ENCODE data around the gene NRXN2. TPM values are rescaled to one million over a fixed set of nuclear protein-coding genes. Genes with fewer than 3 reads are reported as not detected.
"Not testable (repeated sequence)": the region's sequence is repeated elsewhere in the genome, so short reads cannot be mapped to it uniquely, and the experiment has no call there.

Gene NRXN2
- total RNA-seq, 1 experiment from 2014 or later: 0.15 TPM

- TF ChIP-seq REST (IDR thresholded peaks at IDR 0.05; ENCODE audit: insufficient read depth in 1 of 2, low read depth in 2 of 2, low read length in 1 of 2) (no peak), SIN3A (IDR thresholded peaks at IDR 0.05; ENCODE audit: borderline replicate concordance, insufficient read depth, low read depth, low read length) (no peak), CTCF (IDR thresholded peaks at IDR 0.05) (no peak), TCF7L2 (IDR thresholded peaks at IDR 0.05; ENCODE audit: low read depth, low read length) (no peak), POLR2AphosphoS5 (IDR thresholded peaks at IDR 0.05; ENCODE audit: low read depth, low read length) (no peak)
- Histone ChIP-seq H3K9me3 (ENCODE audit: control insufficient read depth, insufficient read depth, low read depth, low read length) (no peaks in the 10 kb centered on the region), H3K36me3 (ENCODE audit: control insufficient read depth, insufficient read depth, low read length) (no peaks in the 10 kb centered on the region), H3K4me3 (ENCODE audit: low read depth in 2 of 2, low read length in 2 of 2) (no peak overlapping the region), H3K27ac (ENCODE audit: low read length) (no peak overlapping the region), H3K27me3 (ENCODE audit: control insufficient read depth, insufficient read depth, low read length) (peaks cover 7% of the 10 kb centered on the region), H3K4me1 (ENCODE audit: control insufficient read depth, insufficient read depth, low read length) (no peaks in the 10 kb centered on the region)
- BruUV-seq (replicated peaks): no TSS peak
- CTCF ChIA-PET: interaction anchor here (0.7 kb wide), 1 partner anchor 225 kb away, joined by 5 read pairs; no protein-coding TSS in a partner anchor
- in situ Hi-C loops (cut with HindIII; ENCODE audit: low pct_unique_long_range_greater_than_20kb, low sequenced_read_pairs): no loop called here
- intact Hi-C loops (cut with micrococcal nuclease; ENCODE audit: unreplicated experiment): no loop called here
- POLR2A ChIA-PET: interaction anchor here (0.6 kb wide), 1 partner anchor 76 kb away, joined by 7 read pairs; no protein-coding TSS in a partner anchor
- ATAC-seq (no peak), DNase-seq (ENCODE audit: low read depth, low spot score) (no peak)
These were observed 19.9 kb downstream of the NRXN2 start for GRCh38 chr11:64703048-64703447.

- H3K4me1 ChIP-seq (ENCODE audit: control insufficient read depth, insufficient read depth, low read length); ATAC-seq; intact Hi-C loops (cut with micrococcal nuclease; ENCODE audit: unreplicated experiment); H3K9me3 ChIP-seq (ENCODE audit: control insufficient read depth, insufficient read depth, low read depth, low read length); DNase-seq (ENCODE audit: low read depth, low spot score); BruUV-seq (replicated peaks); CTCF ChIA-PET; H3K27ac ChIP-seq (ENCODE audit: low read length); H3K4me3 ChIP-seq (ENCODE audit: low read depth in 2 of 2, low read length in 2 of 2); in situ Hi-C loops (cut with HindIII; ENCODE audit: low pct_unique_long_range_greater_than_20kb, low sequenced_read_pairs); POLR2A ChIA-PET; H3K36me3 ChIP-seq (ENCODE audit: control insufficient read depth, insufficient read depth, low read length): not testable (repeated sequence)
- H3K27me3 ChIP-seq (ENCODE audit: control insufficient read depth, insufficient read depth, low read length): peaks cover 10% of the 10 kb centered on the region
These were observed 21.0 kb downstream of the NRXN2 start for GRCh38 chr11:64701956-64702355.

- H3K36me3 ChIP-seq (ENCODE audit: control insufficient read depth, insufficient read depth, low read length): no peaks in the 10 kb centered on the region
- POLR2A ChIA-PET: interaction anchor here (0.6 kb wide), 1 partner anchor 10 kb away, joined by 3 read pairs; no protein-coding TSS in a partner anchor
- H3K9me3 ChIP-seq (ENCODE audit: control insufficient read depth, insufficient read depth, low read depth, low read length): no peaks in the 10 kb centered on the region
- no peak for DNase-seq (ENCODE audit: low read depth, low spot score)
- no peak overlapping the region for H3K4me3 ChIP-seq (ENCODE audit: low read depth in 2 of 2, low read length in 2 of 2)
- TF ChIP-seq REST (IDR thresholded peaks at IDR 0.05; ENCODE audit: insufficient read depth in 1 of 2, low read depth in 2 of 2, low read length in 1 of 2) (no peak), POLR2AphosphoS5 (IDR thresholded peaks at IDR 0.05; ENCODE audit: low read depth, low read length) (no peak), TCF7L2 (IDR thresholded peaks at IDR 0.05; ENCODE audit: low read depth, low read length) (no peak), CTCF (IDR thresholded peaks at IDR 0.05) (no peak), SIN3A (IDR thresholded peaks at IDR 0.05; ENCODE audit: borderline replicate concordance, insufficient read depth, low read depth, low read length) (no peak)
- H3K27ac ChIP-seq (ENCODE audit: low read length): no peak overlapping the region
- no TSS peak for BruUV-seq (replicated peaks)
- no peak for ATAC-seq
- no peaks in the 10 kb centered on the region for H3K4me1 ChIP-seq (ENCODE audit: control insufficient read depth, insufficient read depth, low read length)
- intact Hi-C loops (cut with micrococcal nuclease; ENCODE audit: unreplicated experiment): no loop called here
- CTCF ChIA-PET: interaction anchor here (1.7 kb wide), 1 partner anchor 10 kb away, joined by 13 read pairs; no protein-coding TSS in a partner anchor
- in situ Hi-C loops (cut with HindIII; ENCODE audit: low pct_unique_long_range_greater_than_20kb, low sequenced_read_pairs): no loop called here
- H3K27me3 ChIP-seq (ENCODE audit: control insufficient read depth, insufficient read depth, low read length): peaks cover 6% of the 10 kb centered on the region
These were observed 24.6 kb downstream of the NRXN2 start for GRCh38 chr11:64698427-64698826.
